Endothelial cell (in vitro differentiated cells): ENCODE results near the gene SCYGR8. TPM values are rescaled to one million over a fixed set of nuclear protein-coding genes. Genes with fewer than 3 reads are reported as not detected.

Experiments
- DNase-seq: peaks from one replicate; pipeline ENCODE4 v3.0.0; 2021; ENCODE audit warnings: low spot score
- H3K27ac Mint-ChIP-seq: one replicate; pipeline ENCODE4 v1.8.0; 2021; ENCODE audit warnings: mixed read lengths, inconsistent platforms; ENCODE audit not compliant: unreplicated experiment
- H3K27me3 Mint-ChIP-seq: one replicate; pipeline ENCODE4 v1.8.0; 2021; ENCODE audit warnings: mild to moderate bottlenecking, moderate library complexity, mixed read lengths, inconsistent platforms; ENCODE audit not compliant: unreplicated experiment
- H3K36me3 Mint-ChIP-seq: one replicate; pipeline ENCODE4 v1.8.0; 2021; ENCODE audit warnings: mild to moderate bottlenecking, low read depth, mixed read lengths, inconsistent platforms; ENCODE audit not compliant: unreplicated experiment
- H3K4me1 Mint-ChIP-seq: one replicate; pipeline ENCODE4 v1.8.0; 2021; ENCODE audit warnings: mild to moderate bottlenecking, mixed read lengths, inconsistent platforms; ENCODE audit not compliant: unreplicated experiment
- H3K4me3 Mint-ChIP-seq: one replicate; pipeline ENCODE4 v1.8.0; 2021; ENCODE audit warnings: mild to moderate bottlenecking, mixed read lengths, inconsistent platforms; ENCODE audit not compliant: unreplicated experiment
- H3K9me3 Mint-ChIP-seq: one replicate; pipeline ENCODE4 v1.8.0; 2021; ENCODE audit warnings: mixed read lengths, inconsistent platforms; ENCODE audit not compliant: unreplicated experiment
- CTCF ChIP-seq: fragments of 200-600 bp; sonication (generic); IDR thresholded peaks from one replicate; pipeline ENCODE4 v1.5.0; 2021; ENCODE audit warnings: antibody characterized with exemption; ENCODE audit not compliant: unreplicated experiment
- total RNA-seq: library from RNA; stranded (reverse); fragmentation: NEBNext Ultra II Directional; extraction: Animal tissue kit (Norgen Biotek cat#: 25700); gene quantifications from one replicate; pipeline ENCODE4 v1.2.1, GENCODE V29; 2021; ENCODE audit not compliant: unreplicated experiment

SCYGR8 gene
- total RNA-seq, 1 donor from 2014 or later = not detected

- Mint-ChIP-seq H3K4me1 (no peaks in the 10 kb centered on the region), H3K4me3 (no peak overlapping the region), H3K27me3 (peaks cover 2% of the 10 kb centered on the region), H3K27ac (no peak overlapping the region), H3K36me3 (no peaks in the 10 kb centered on the region), H3K9me3 (no peaks in the 10 kb centered on the region)
- no peak for DNase-seq
- TF ChIP-seq CTCF = no peak
These were observed 38.8 kb upstream of the SCYGR8 start for GRCh38 chr2:227706859-227707258.

GRCh38 chr2:227707390-227707789, 38.3 kb upstream of the SCYGR8 start:
- no peaks in the 10 kb centered on the region for H3K9me3 Mint-ChIP-seq
- DNase-seq = no peak
- no peaks in the 10 kb centered on the region for H3K4me1 Mint-ChIP-seq
- H3K4me3 Mint-ChIP-seq = no peak overlapping the region
- H3K27ac Mint-ChIP-seq = no peak overlapping the region
- H3K36me3 Mint-ChIP-seq = no peaks in the 10 kb centered on the region
- no peak for TF ChIP-seq CTCF
- peaks cover 2% of the 10 kb centered on the region for H3K27me3 Mint-ChIP-seq

GRCh38 chr2:227710986-227711385, 34.7 kb upstream of the SCYGR8 start:
- H3K4me3 Mint-ChIP-seq = no peak overlapping the region
- no peaks in the 10 kb centered on the region for H3K27me3 Mint-ChIP-seq
- peaks cover 6% of the 10 kb centered on the region for H3K4me1 Mint-ChIP-seq
- no peak for DNase-seq
- H3K9me3 Mint-ChIP-seq = no peaks in the 10 kb centered on the region
- no peak for TF ChIP-seq CTCF
- no peak overlapping the region for H3K27ac Mint-ChIP-seq
- H3K36me3 Mint-ChIP-seq = no peaks in the 10 kb centered on the region

GRCh38 chr2:227713291-227713690, 32.4 kb upstream of the SCYGR8 start:
- no peaks in the 10 kb centered on the region for H3K9me3 Mint-ChIP-seq
- DNase-seq = no peak
- H3K27ac Mint-ChIP-seq = no peak overlapping the region
- no peak overlapping the region for H3K4me3 Mint-ChIP-seq
- H3K27me3 Mint-ChIP-seq = no peaks in the 10 kb centered on the region
- TF ChIP-seq CTCF = no peak
- H3K4me1 Mint-ChIP-seq = peaks cover 6% of the 10 kb centered on the region
- H3K36me3 Mint-ChIP-seq = no peaks in the 10 kb centered on the region

GRCh38 chr2:227716501-227716900, 29.2 kb upstream of the SCYGR8 start:
- no peaks in the 10 kb centered on the region for H3K9me3 Mint-ChIP-seq
- H3K4me1 Mint-ChIP-seq = peaks cover 6% of the 10 kb centered on the region
- no peak for TF ChIP-seq CTCF
- H3K36me3 Mint-ChIP-seq = no peaks in the 10 kb centered on the region
- no peak overlapping the region for H3K27ac Mint-ChIP-seq
- H3K4me3 Mint-ChIP-seq = no peak overlapping the region
- DNase-seq = no peak
- H3K27me3 Mint-ChIP-seq = no peaks in the 10 kb centered on the region
